Effector memory CD8-positive, alpha-beta T cell (primary cell): ENCODE results near the gene CHMP2B.
"Not testable (repeated sequence)": the region's sequence is repeated elsewhere in the genome, so short reads cannot be mapped to it uniquely, and the experiment has no call there.

Experiments used
- ATAC-seq: fragments of 150-1000 bp; cut with Tn5 transposase; replicated peaks from 2 replicates; pipeline ENCODE4 v1.10.0; 2021; ENCODE audit warnings: mild to moderate bottlenecking, moderate library complexity
- DNase-seq, 3 experiments: peaks; one replicate each; pipeline ENCODE4 v3.0.0; 2021
- H3K27ac Mint-ChIP-seq, 2 donors: one replicate each; pipeline ENCODE4 v1.8.0; 2022; ENCODE audit warnings: mild to moderate bottlenecking in 2 of 2, mixed read lengths in 2 of 2, moderate library complexity in 2 of 2
- H3K27me3 Mint-ChIP-seq, 2 donors: one replicate each; pipeline ENCODE4 v1.8.0; 2022; ENCODE audit warnings: mixed read lengths in 2 of 2
- H3K36me3 Mint-ChIP-seq: one replicate; pipeline ENCODE4 v1.8.0; 2022; ENCODE audit warnings: mild to moderate bottlenecking, moderate library complexity, mixed read lengths; ENCODE audit not compliant: insufficient read depth
- H3K4me1 Mint-ChIP-seq, 2 donors: one replicate each; pipeline ENCODE4 v1.8.0; 2022; ENCODE audit warnings: low read depth in 2 of 2, mixed read lengths in 2 of 2
- H3K4me3 Mint-ChIP-seq, 2 donors: one replicate each; pipeline ENCODE4 v1.8.0; 2022; ENCODE audit warnings: mild to moderate bottlenecking in 2 of 2, mixed read lengths in 2 of 2, moderate library complexity in 2 of 2
- H3K9me3 Mint-ChIP-seq, 2 donors: one replicate each; pipeline ENCODE4 v1.8.0; 2022; ENCODE audit warnings: mixed read lengths in 2 of 2

The CHMP2B gene

DNA sequence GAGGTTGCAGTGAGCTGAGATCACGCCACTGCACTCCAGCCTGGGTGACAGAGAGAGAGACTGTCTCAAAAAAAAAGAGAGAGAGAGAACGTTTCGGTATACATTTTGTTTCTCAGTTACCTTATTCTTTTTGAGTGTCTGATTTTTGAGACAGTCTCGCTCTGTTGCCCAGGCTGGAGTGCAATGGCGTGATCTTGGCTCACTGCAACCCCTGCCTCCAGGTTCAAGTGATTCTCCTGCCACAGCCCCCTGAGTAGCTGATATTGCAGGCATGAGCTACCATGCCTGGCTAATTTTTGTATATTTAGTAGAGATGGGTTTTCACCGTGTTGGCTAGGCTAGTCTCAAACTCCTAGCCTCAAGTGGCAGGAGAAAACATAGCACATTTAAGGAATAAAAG is 21.1 kb downstream of the CHMP2B start:
- not testable (repeated sequence) for DNase-seq, H3K4me1 Mint-ChIP-seq, ATAC-seq, H3K9me3 Mint-ChIP-seq, H3K27me3 Mint-ChIP-seq, H3K4me3 Mint-ChIP-seq
- Mint-ChIP-seq H3K36me3 (peaks cover 28% of the 10 kb centered on the region), H3K27ac (peak overlapping the region in 1 of 2 donors; percentile 67)

DNA sequence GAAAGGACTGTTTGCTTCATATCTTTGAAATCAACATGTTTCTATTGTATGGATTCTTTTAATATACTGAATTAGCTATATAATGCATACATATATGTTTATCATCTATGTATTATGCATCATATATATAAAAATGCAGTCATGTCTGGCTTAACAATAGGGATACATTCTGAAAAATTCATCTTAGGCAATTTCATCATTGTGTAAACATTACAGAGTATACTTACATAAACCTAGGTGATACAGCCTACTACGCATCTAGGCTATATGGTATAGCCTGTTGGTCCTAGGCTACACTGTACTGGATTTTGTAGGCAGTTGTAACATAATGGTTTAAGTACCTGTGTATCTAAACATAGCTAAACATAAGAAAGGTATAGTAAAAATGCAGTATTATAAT is 21.7 kb downstream of the CHMP2B start:
- H3K27me3 Mint-ChIP-seq, result no peaks in the 10 kb centered on the region
- H3K4me3 Mint-ChIP-seq, result no peak overlapping the region
- peaks cover 33% of the 10 kb centered on the region for H3K36me3 Mint-ChIP-seq

DNA sequence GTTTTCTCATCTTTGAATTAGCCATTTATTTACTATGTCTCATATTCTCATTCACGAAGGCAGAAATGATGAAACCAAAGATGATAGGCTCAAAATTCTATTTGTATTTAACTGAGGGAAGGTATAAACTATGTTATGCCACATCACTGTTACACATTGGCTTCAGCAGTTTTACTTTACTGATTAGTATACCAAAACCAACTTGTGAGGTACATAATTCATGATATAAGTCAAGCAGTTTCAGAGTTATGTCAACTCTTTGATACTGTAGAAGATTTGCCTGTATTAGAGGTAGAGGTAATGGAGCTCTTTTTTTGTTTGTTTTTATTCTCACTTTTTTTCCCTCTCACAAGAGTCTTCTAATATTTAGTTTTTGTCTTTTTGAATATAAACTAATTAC is 22.9 kb downstream of the CHMP2B start:
- no peak for ATAC-seq
- Mint-ChIP-seq H3K27ac (no peak overlapping the region), H3K4me1 (peaks cover 0 to under 1% of the 10 kb centered on the region in 2 donors), H3K9me3 (no peaks in the 10 kb centered on the region), H3K4me3 (no peak overlapping the region), H3K27me3 (no peaks in the 10 kb centered on the region), H3K36me3 (peaks cover 38% of the 10 kb centered on the region)
- no peak for DNase-seq

More for the DNA sequence above, 21.7 kb downstream of the CHMP2B start:
- Mint-ChIP-seq H3K4me1 (peaks cover 3 to 4% of the 10 kb centered on the region in 2 donors), H3K9me3 (no peaks in the 10 kb centered on the region), H3K27ac (no peak overlapping the region)
- ATAC-seq (no peak), DNase-seq (no peak)

DNA sequence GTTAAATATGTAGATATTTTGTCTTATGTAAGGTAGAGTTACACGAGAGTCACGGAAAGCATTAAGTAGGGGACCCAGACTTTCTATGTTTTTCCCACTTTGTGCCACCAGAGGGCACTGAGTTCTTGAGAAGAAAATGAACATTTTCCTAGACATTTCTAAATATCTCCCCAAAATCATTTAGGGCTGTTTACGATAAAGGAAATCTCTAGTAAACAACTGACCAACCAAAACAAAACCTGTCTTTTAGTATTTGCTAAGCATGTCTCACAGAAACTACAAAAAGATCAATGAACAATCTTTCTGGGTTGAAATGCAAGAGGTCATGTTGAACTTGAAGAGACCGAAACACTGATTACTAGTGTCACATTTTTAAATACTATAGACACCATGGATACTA is 33.2 kb downstream of the CHMP2B start:
- Mint-ChIP-seq H3K36me3 (no peaks in the 10 kb centered on the region), H3K27ac (no peak overlapping the region), H3K4me1 (peaks cover 0 to 3% of the 10 kb centered on the region in 2 donors), H3K27me3 (no peaks in the 10 kb centered on the region), H3K4me3 (no peak overlapping the region), H3K9me3 (no peaks in the 10 kb centered on the region)
- peak; percentile 31 to 43 (median 37) for DNase-seq
- ATAC-seq, result peak; percentile 62

DNA sequence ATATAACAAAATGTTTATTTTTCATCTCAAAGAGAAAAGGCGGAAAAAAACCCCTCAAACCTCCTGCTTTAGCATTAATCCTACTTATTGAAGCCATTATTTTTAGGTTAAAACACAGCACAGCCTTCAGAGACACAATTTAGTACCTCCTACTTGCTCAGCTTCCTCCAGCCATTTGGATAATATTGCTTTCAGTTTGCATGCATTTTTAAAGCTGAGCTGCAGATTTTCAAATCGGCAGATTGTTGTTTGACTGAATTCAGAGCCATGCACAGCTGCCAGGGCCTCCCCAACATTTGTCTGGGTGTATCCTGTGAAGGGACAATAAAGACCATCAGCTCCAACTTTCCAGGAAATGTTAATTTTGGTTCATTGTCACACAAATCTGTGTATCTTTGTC is 34.8 kb downstream of the CHMP2B start:
- DNase-seq, result no peak
- no peak for ATAC-seq
- no peak overlapping the region for H3K4me3 Mint-ChIP-seq
- H3K9me3 Mint-ChIP-seq, result no peaks in the 10 kb centered on the region
- H3K4me1 Mint-ChIP-seq, result peaks cover 0 to 3% of the 10 kb centered on the region in 2 donors
- H3K36me3 Mint-ChIP-seq, result no peaks in the 10 kb centered on the region
- no peaks in the 10 kb centered on the region for H3K27me3 Mint-ChIP-seq
- no peak overlapping the region for H3K27ac Mint-ChIP-seq

DNA sequence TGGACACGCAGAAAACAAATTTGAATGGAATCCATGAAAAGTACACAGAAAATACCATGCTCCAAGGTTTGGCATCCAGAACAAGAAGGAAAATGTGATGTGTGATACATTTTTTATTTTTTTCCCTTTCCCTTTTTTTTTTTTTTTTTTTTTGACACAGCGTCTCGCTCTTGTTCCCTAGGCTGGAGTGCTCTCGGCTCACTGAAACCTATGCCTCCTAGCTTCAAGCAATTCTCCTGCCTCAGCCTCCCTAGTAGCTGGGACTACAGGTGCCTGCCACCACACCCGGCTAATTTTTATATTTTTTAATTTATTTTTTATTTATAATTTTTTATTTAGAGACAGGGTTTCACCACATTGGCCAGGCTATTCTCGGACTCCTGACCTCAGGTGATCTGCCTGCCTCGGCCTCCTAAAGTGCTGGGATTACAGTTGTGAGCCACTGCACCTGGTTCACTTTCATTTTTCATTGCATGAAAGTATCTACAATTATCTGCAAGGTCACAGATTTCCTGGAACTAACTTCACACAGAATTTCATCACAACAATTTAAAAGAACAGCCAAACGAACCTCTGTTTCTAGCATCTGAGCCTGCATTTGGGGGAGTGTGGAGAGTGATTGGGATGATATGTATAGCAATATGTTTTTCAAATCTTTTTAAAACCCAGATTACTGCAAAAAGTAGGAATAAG is 41.0 kb downstream of the CHMP2B start:
- H3K9me3 Mint-ChIP-seq, result no peaks in the 10 kb centered on the region
- ATAC-seq (no peak), DNase-seq (no peak)
- no peaks in the 10 kb centered on the region for H3K36me3 Mint-ChIP-seq
- H3K27me3 Mint-ChIP-seq, result peaks cover under 1 to 2% of the 10 kb centered on the region in 2 donors
- no peak overlapping the region for H3K27ac Mint-ChIP-seq
- H3K4me1 Mint-ChIP-seq, result peaks cover 7 to 10% of the 10 kb centered on the region in 2 donors
- H3K4me3 Mint-ChIP-seq, result no peak overlapping the region

DNA sequence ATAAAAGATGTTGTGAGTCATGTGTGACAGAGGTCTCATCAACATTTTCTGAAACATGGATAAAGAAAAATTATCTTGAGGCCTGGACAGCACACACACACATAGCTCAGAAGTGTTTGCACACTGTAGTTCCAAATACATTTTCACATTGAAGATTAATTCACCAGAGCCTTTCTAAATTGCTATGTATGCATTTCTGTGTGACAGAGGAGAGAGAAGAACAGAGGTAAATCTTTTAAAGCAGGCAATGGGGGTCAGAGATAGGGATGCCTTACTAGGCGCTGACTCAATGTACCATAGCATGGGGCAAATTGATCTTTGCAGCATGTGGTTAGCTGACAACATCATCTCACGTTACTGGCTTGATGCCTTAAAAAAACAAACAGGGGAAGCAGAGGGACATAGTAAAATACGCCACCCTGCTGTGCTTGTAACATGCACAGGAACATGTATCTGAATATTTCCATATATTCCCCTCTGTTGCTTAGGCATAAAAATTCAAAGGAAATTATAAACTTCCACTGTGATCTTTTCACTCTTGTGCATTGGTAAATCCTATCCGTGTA is 41.6 kb downstream of the CHMP2B start:
- H3K4me1 Mint-ChIP-seq, result peaks cover 7 to 10% of the 10 kb centered on the region in 2 donors
- H3K36me3 Mint-ChIP-seq, result no peaks in the 10 kb centered on the region
- H3K4me3 Mint-ChIP-seq, result no peak overlapping the region
- H3K27me3 Mint-ChIP-seq, result peaks cover 6 to 8% of the 10 kb centered on the region in 2 donors
- ATAC-seq (no peak), DNase-seq (no peak)
- no peak overlapping the region for H3K27ac Mint-ChIP-seq
- H3K9me3 Mint-ChIP-seq, result no peaks in the 10 kb centered on the region

DNA sequence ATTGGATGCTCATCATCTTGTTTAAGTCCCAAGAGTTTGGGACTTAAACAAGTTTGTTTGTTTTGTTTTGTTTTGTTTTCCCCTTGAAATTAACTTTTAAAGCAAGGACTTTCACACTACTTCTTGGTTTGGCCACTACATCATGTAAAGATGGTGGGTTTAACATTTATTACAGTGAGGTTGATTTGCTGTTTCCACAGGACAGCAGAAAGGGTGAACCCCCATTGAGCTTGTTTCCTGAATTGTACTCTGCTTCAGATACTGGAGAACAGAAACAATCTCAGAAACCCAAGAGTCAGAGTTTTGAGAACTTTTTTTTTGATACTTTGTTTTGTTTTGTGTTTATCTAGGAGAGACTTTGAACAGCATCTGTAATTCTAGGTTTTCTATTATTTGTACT is 42.6 kb downstream of the CHMP2B start:
- Mint-ChIP-seq H3K27ac (no peak overlapping the region), H3K9me3 (no peaks in the 10 kb centered on the region), H3K4me3 (no peak overlapping the region), H3K4me1 (peaks cover 7 to 10% of the 10 kb centered on the region in 2 donors), H3K27me3 (peaks cover 6 to 9% of the 10 kb centered on the region in 2 donors), H3K36me3 (no peaks in the 10 kb centered on the region)
- no peak for ATAC-seq
- DNase-seq, result no peak

DNA sequence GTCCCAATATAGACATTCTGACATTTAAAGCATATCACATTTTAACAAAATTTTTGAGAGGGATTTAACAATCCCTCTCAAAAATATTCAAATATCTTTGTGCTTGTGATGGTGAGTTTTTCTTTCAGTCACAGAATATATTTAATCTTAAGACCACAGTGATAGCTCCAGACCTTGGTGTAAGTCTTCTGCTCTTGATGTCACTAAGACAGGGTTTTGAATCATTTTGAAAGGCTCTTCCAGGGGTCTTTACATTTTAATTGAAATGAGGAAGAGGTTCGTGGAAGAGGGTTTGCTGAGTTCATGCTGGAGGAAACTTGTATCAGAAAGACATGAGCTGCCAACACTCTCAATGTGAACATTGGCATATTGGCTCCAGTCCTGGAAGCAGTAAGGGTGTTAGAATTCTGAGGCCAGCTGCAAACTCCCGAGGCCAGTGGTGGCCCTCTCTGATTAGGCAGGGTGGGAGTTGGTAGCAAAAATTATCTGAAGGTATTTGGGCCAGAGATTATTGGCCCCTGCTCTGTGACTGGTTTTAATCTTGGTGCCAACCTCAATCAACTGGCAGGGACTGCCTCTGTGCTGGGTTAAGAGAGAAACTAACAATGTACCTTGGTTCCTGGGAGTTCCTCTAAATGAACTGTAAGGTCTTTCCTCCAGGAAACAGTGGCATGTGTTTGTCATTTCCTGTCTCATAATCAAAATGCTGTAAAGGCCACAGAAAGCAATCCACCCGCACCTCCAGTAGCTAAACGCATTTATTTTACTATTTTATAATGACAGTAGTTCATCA is 44.0 kb downstream of the CHMP2B start:
- H3K4me3 Mint-ChIP-seq, result no peak overlapping the region
- ATAC-seq (peak; percentile 50), DNase-seq (no peak)
- peaks cover 7 to 10% of the 10 kb centered on the region in 2 donors for H3K4me1 Mint-ChIP-seq
- no peaks in the 10 kb centered on the region for H3K9me3 Mint-ChIP-seq
- no peak overlapping the region for H3K27ac Mint-ChIP-seq
- H3K36me3 Mint-ChIP-seq, result no peaks in the 10 kb centered on the region
- H3K27me3 Mint-ChIP-seq, result peaks cover 6 to 9% of the 10 kb centered on the region in 2 donors

DNA sequence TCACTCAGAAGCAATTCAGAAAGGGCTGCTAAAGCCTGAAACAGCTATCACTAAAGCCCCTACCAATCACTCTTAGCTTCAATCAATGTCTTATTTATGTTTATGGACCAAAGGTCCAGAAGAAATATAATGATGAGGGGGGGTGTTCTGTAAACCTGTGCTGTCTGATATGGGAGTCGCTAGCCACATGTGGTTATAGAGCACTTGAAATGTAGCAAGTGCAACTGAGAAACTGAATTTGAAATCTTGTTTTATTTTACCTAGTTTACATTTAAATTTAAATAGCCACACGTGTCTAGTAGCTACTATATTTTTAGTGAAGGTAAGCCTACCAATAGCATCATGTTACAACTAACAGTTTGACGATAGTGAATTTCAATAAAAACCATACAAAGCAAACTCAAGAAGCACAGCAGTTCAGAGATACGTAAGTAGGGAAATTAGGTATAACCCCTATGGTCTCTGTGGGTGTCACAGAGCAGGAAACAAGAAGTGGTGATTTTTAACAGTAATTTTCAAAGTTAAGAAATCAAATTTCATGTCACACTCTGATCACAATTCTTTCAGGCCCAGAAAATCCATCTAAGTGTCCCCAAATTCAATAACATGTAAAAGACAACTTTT is 45.7 kb downstream of the CHMP2B start:
- Mint-ChIP-seq H3K4me3 (no peak overlapping the region), H3K36me3 (no peaks in the 10 kb centered on the region)
- no peak for ATAC-seq

DNA sequence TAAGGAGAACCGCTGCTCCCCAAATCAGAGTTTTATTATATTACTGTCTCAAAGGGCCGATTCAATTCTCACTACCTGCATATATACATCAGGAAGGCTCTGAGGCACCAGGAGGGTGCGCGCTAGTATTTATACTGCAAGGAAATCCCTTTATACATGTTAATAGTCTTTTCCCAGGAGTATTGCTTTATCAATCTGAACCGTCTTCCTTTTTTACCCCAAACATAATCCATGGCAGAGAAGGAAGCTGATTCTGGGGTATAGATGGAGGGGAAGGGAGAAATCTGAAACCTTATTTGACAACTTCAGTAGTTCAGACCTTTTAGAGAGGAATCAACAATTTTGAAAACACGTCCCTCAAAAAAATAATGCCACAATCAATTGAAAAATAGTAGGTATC is 49.4 kb downstream of the CHMP2B start, which contains the start of gene POU1F1:
TSS of gene POU1F1 (minus strand) at position 101 of the 400 bp plus-strand sequence. CDS start 122 bp downstream, outside the sequence.
- Mint-ChIP-seq H3K4me1 (peaks cover 0 to under 1% of the 10 kb centered on the region in 2 donors), H3K4me3 (no peak within 1 kb of the TSS), H3K9me3 (no peaks in the 10 kb centered on the region), H3K27ac (no peak within 1 kb of the TSS), H3K36me3 (no peaks in the 10 kb centered on the region), H3K27me3 (peaks cover 7 to 11% of the 10 kb centered on the region in 2 donors)
- ATAC-seq (no peak), DNase-seq (no peak)

More for the DNA sequence above, 45.7 kb downstream of the CHMP2B start:
- no peak for DNase-seq
- no peaks in the 10 kb centered on the region for H3K9me3 Mint-ChIP-seq
- H3K27me3 Mint-ChIP-seq, result peaks cover 6 to 9% of the 10 kb centered on the region in 2 donors
- peaks cover 7 to 10% of the 10 kb centered on the region in 2 donors for H3K4me1 Mint-ChIP-seq
- no peak overlapping the region for H3K27ac Mint-ChIP-seq

DNA sequence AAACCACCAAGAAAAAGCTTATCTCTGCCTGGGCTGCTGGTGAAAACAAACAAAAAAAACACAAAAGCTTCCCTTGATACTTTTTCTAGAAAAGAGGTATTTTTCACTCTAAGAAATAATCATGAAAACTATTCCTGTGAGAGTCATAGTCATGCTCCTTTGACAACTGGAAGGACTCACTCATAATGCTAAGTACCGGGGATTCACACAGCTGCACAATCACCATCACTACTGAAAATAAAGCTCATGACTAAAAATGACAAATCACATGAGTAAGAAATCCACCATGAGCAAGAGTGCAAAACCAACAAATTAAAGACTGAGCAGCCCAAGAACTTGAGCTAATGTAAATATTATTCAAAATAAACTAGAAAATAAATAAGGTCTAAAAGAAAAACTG is 59.9 kb downstream of the CHMP2B start:
- H3K4me1 Mint-ChIP-seq, result no peaks in the 10 kb centered on the region
- DNase-seq (no peak), ATAC-seq (no peak)
- H3K9me3 Mint-ChIP-seq, result no peaks in the 10 kb centered on the region
- H3K27ac Mint-ChIP-seq, result no peak overlapping the region
- no peak overlapping the region for H3K4me3 Mint-ChIP-seq
- peaks cover 18 to 32% of the 10 kb centered on the region in 2 donors for H3K27me3 Mint-ChIP-seq
- no peaks in the 10 kb centered on the region for H3K36me3 Mint-ChIP-seq

DNA sequence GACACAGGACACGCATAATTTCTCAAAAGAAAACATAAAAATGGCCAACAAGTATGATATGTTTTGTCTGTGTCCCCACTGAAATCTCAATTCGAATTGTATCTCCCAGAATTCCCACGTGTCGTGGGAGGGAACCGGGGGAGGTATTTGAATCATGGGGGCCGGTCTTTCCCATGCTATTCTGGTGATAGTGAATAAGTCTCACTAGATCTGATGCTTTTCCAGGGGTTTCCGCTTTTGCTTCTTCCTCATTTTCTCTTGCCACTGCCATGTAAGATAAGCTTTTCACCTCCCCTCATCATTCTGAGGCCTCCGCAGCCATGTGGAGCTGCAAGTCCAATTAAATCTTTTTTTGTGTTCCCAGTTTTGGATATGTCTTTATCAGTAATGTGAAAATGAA is 61.3 kb downstream of the CHMP2B start:
- Mint-ChIP-seq H3K36me3 (no peaks in the 10 kb centered on the region), H3K4me1 (no peaks in the 10 kb centered on the region), H3K4me3 (no peak overlapping the region), H3K27ac (no peak overlapping the region), H3K27me3 (peaks cover 7 to 21% of the 10 kb centered on the region in 2 donors), H3K9me3 (no peaks in the 10 kb centered on the region)
- ATAC-seq (no peak), DNase-seq (no peak)
